Sigmoid colon (tissue), 4 donors: ENCODE data around the gene EMX2.

Experiments
- EP300 ChIP-seq, 4 donors: sonication (generic); formaldehyde crosslinking; IDR thresholded peaks; one replicate each; pipeline ENCODE4 v1.6.1; 2017; ENCODE audit warnings: antibody characterized with exemption in 4 of 4
- TF ChIP-seq, protein P1 (sequence below), 4 experiments: fragments of 450-650 bp in 3 of 4; fragments of 200-600 bp in 1 of 4; IDR thresholded peaks; one replicate each; pipeline ENCODE4 v1.5.1; 2016 to 2019; ENCODE audit warnings: antibody characterized with exemption in 4 of 4, mild to moderate bottlenecking in 3 of 4, moderate library complexity in 2 of 4

DNA sequence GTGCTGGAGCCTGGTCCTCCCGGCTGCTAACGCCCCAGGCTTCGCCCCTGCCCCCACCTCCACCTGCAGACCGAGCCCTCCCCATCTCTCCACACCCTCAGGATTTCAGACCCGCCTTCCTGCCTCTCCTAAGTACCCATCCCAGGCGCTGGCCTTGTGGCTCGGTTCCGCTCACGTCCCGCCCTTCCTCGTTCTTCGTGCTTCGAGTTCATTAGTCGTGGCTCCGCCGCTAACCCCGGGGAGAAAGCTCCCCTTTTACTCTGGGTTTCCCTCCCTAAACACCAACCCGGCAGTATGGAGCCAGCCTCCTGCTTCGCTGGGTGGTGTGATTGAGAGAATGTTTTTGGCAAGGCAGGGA lies 11.2 kb downstream of the EMX2 start:
- TF ChIP-seq, protein P1, sequence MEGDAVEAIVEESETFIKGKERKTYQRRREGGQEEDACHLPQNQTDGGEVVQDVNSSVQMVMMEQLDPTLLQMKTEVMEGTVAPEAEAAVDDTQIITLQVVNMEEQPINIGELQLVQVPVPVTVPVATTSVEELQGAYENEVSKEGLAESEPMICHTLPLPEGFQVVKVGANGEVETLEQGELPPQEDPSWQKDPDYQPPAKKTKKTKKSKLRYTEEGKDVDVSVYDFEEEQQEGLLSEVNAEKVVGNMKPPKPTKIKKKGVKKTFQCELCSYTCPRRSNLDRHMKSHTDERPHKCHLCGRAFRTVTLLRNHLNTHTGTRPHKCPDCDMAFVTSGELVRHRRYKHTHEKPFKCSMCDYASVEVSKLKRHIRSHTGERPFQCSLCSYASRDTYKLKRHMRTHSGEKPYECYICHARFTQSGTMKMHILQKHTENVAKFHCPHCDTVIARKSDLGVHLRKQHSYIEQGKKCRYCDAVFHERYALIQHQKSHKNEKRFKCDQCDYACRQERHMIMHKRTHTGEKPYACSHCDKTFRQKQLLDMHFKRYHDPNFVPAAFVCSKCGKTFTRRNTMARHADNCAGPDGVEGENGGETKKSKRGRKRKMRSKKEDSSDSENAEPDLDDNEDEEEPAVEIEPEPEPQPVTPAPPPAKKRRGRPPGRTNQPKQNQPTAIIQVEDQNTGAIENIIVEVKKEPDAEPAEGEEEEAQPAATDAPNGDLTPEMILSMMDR (IDR thresholded peaks at IDR 0.05) = no peak
- TF ChIP-seq EP300 (IDR thresholded peaks at IDR 0.05) = no peak
